CD14-positive monocyte (primary cell): ENCODE measurements around the gene RNGTT. TPM values are rescaled to one million over a fixed set of nuclear protein-coding genes. Genes with fewer than 3 reads are reported as not detected.

Experiments
- DNase-seq, 3 donors: peaks; one replicate each; pipeline ENCODE4 v3.0.0-alpha.2; 2011 to 2022
- H2AFZ ChIP-seq: 2 replicates; pipeline ENCODE4 v1.6.0; 2012; ENCODE audit warnings: mild to moderate bottlenecking, low read depth, low read length, inconsistent platforms; ENCODE audit not compliant: insufficient read depth, poor library complexity, severe bottlenecking
- H3K27ac ChIP-seq, 2 donors: 1 replicate in 1 of 2; 2 replicates in 1 of 2; pipeline ENCODE4 v1.5.1; 2012 to 2013; ENCODE audit warnings: low read length in 2 of 2, control low read depth in 1 of 2, inconsistent platforms in 1 of 2, low read depth in 1 of 2, mild to moderate bottlenecking in 1 of 2
- H3K27me3 ChIP-seq, 2 donors: one replicate each; pipeline versions ENCODE4 v1.6.0 to v1.6.1; 2011 to 2013; ENCODE audit warnings: low read length in 2 of 2; ENCODE audit not compliant: control insufficient read depth in 2 of 2, insufficient read depth in 2 of 2
- H3K36me3 ChIP-seq, 2 donors: replicated peaks in 1 of 2; 1 replicate in 1 of 2; 2 replicates in 1 of 2; pipeline versions ENCODE4 v1.5.1 to v1.6.1; 2012 to 2013; ENCODE audit warnings: low read length in 2 of 2, control low read depth in 1 of 2, inconsistent platforms in 1 of 2, mild to moderate bottlenecking in 1 of 2; ENCODE audit not compliant: insufficient read depth in 2 of 2, control insufficient read depth in 1 of 2
- H3K4me1 ChIP-seq, 2 donors: 1 replicate in 1 of 2; 2 replicates in 1 of 2; pipeline versions ENCODE4 v1.5.1 to v1.6.1; 2012 to 2013; ENCODE audit warnings: low read length in 2 of 2, control low read depth in 1 of 2, inconsistent platforms in 1 of 2, mild to moderate bottlenecking in 1 of 2, moderate library complexity in 1 of 2; ENCODE audit not compliant: insufficient read depth in 2 of 2, control insufficient read depth in 1 of 2
- H3K4me2 ChIP-seq: replicated peaks from 2 replicates; pipeline ENCODE3; 2012; ENCODE audit warnings: low read length, moderate library complexity, mild to moderate bottlenecking; ENCODE audit not compliant: poor library complexity, severe bottlenecking; ENCODE audit errors: extremely low read depth
- H3K4me3 ChIP-seq, 3 experiments: fragments of 200-600 bp in 1 of 3; sonication (generic) in 1 of 3; replicated peaks in 1 of 3; 1 replicate in 2 of 3; 2 replicates in 1 of 3; pipeline ENCODE4 v1.5.1; 2011 to 2013; ENCODE audit warnings: low read length in 3 of 3, mild to moderate bottlenecking in 3 of 3, control low read depth in 2 of 3, low read depth in 2 of 3, inconsistent platforms in 1 of 3, moderate library complexity in 1 of 3
- H3K79me2 ChIP-seq: 2 replicates; pipeline ENCODE4 v1.6.0; 2012; ENCODE audit warnings: mild to moderate bottlenecking, control low read depth, inconsistent platforms, low read length, moderate library complexity; ENCODE audit not compliant: insufficient read depth
- H3K9ac ChIP-seq: 2 replicates; pipeline ENCODE4 v1.6.0; 2017; ENCODE audit warnings: low read length, mild to moderate bottlenecking; ENCODE audit not compliant: insufficient read depth, poor library complexity, severe bottlenecking
- H3K9me3 ChIP-seq, 2 donors: replicated peaks in 1 of 2; 1 replicate in 1 of 2; 2 replicates in 1 of 2; pipeline versions ENCODE4 v1.5.1 to v1.6.1; 2012 to 2013; ENCODE audit warnings: low read length in 2 of 2, control low read depth in 1 of 2; ENCODE audit not compliant: control insufficient read depth in 1 of 2, insufficient read depth in 1 of 2
- H4K20me1 ChIP-seq: 2 replicates; pipeline ENCODE4 v1.6.0; 2012; ENCODE audit warnings: mild to moderate bottlenecking, low read length, control low read depth, moderate library complexity; ENCODE audit not compliant: insufficient read depth
- H3K27ac Mint-ChIP-seq, 7 donors: one replicate each; pipeline ENCODE4 v1.8.0; 2020; ENCODE audit warnings: mild to moderate bottlenecking in 7 of 7, mixed read lengths in 7 of 7, moderate library complexity in 6 of 7, inconsistent platforms in 2 of 7
- H3K27me3 Mint-ChIP-seq, 3 donors: one replicate each; pipeline ENCODE4 v1.8.0; 2021 to 2022; ENCODE audit warnings: low read depth in 3 of 3, mild to moderate bottlenecking in 3 of 3, mixed read lengths in 3 of 3, moderate library complexity in 3 of 3, inconsistent platforms in 1 of 3
- H3K36me3 Mint-ChIP-seq, 2 donors: one replicate each; pipeline ENCODE4 v1.8.0; 2020; ENCODE audit warnings: mixed read lengths in 2 of 2, inconsistent platforms in 1 of 2, mild to moderate bottlenecking in 1 of 2
- H3K4me1 Mint-ChIP-seq: one replicate; pipeline ENCODE4 v1.8.0; 2020; ENCODE audit warnings: mild to moderate bottlenecking, mixed read lengths
- H3K4me3 Mint-ChIP-seq, 2 donors: one replicate each; pipeline ENCODE4 v1.8.0; 2020; ENCODE audit warnings: mild to moderate bottlenecking in 2 of 2, mixed read lengths in 2 of 2, moderate library complexity in 1 of 2
- H3K9me3 Mint-ChIP-seq, 7 donors: one replicate each; pipeline ENCODE4 v1.8.0; 2020 to 2022; ENCODE audit warnings: mixed read lengths in 7 of 7, mild to moderate bottlenecking in 6 of 7, moderate library complexity in 6 of 7, inconsistent platforms in 2 of 7
- WGBS: methylation state at CpG from one replicate; pipeline ENCODE4 v1.1.5; 2013; ENCODE audit warnings: missing lambda C conversion rate; ENCODE audit not compliant: insufficient coverage; 5-methylcytosine and 5-hydroxymethylcytosine counted together
- intact Hi-C, 2 donors: fragments of 100-400 bp; cut with micrococcal nuclease; formaldehyde crosslinking; loops; one replicate each; pipeline versions ENCODE4 v1.15.0 to v1.15.1; 2023
- polyA plus RNA-seq, 3 donors: library from polyadenylated mRNA; depleted of rRNA in 1 of 3; unstranded in 2 of 3; stranded (reverse) in 1 of 3; fragments of 300-500 nt in 2 of 3; fragments of >200 nt in 1 of 3; fragmentation: Illumina TruSeq in 2 of 3; gene quantifications; 1 replicate in 2 of 3; 2 replicates in 1 of 3; pipeline ENCODE4 v1.2.3, GENCODE V29; 2012 to 2021
- TF ChIP-seq, protein P1 (sequence below): fragments of 200-600 bp; IDR thresholded peaks from one replicate; pipeline ENCODE4 v1.8.0; 2022; ENCODE audit warnings: antibody characterized with exemption, mild to moderate bottlenecking

Gene RNGTT
- polyA plus RNA-seq, 3 donors = 2.3 to 8.6 (median 5.8) TPM

- no peaks in the 10 kb centered on the region for H3K27me3 Mint-ChIP-seq
- WGBS = 100% methylated on average over 1 of the region's 3 CpGs
- H3K4me3 Mint-ChIP-seq = no peak overlapping the region
- no peaks in the 10 kb centered on the region for H4K20me1 ChIP-seq
- H3K4me2 ChIP-seq = no peak overlapping the region
- H3K36me3 ChIP-seq = no peaks in the 10 kb centered on the region
- no peak overlapping the region for H3K9ac ChIP-seq
- no peaks in the 10 kb centered on the region for H3K9me3 ChIP-seq
- peaks cover 0 to 5% (median under 1%) of the 10 kb centered on the region in 7 donors for H3K9me3 Mint-ChIP-seq
- H3K4me1 Mint-ChIP-seq = peaks cover 19% of the 10 kb centered on the region
- H3K4me3 ChIP-seq = no peak overlapping the region
- peaks cover 15 to 17% of the 10 kb centered on the region in 2 donors for H3K36me3 Mint-ChIP-seq
- no peaks in the 10 kb centered on the region for H3K27me3 ChIP-seq
- H3K27ac ChIP-seq = no peak overlapping the region
- peaks cover 9 to 10% of the 10 kb centered on the region in 2 donors for H3K4me1 ChIP-seq
- H3K27ac Mint-ChIP-seq = peak overlapping the region in 1 of 7 donors; percentile 4
- no peak for DNase-seq
- intact Hi-C loops = no loop called here
- H2AFZ ChIP-seq = no peak overlapping the region
- peaks cover 10% of the 10 kb centered on the region for H3K79me2 ChIP-seq
- TF ChIP-seq, protein P1, sequence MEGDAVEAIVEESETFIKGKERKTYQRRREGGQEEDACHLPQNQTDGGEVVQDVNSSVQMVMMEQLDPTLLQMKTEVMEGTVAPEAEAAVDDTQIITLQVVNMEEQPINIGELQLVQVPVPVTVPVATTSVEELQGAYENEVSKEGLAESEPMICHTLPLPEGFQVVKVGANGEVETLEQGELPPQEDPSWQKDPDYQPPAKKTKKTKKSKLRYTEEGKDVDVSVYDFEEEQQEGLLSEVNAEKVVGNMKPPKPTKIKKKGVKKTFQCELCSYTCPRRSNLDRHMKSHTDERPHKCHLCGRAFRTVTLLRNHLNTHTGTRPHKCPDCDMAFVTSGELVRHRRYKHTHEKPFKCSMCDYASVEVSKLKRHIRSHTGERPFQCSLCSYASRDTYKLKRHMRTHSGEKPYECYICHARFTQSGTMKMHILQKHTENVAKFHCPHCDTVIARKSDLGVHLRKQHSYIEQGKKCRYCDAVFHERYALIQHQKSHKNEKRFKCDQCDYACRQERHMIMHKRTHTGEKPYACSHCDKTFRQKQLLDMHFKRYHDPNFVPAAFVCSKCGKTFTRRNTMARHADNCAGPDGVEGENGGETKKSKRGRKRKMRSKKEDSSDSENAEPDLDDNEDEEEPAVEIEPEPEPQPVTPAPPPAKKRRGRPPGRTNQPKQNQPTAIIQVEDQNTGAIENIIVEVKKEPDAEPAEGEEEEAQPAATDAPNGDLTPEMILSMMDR = no peak
Observed at GRCh38 chr6:88913471-88913870, 49.9 kb downstream of the RNGTT start.

DNA sequence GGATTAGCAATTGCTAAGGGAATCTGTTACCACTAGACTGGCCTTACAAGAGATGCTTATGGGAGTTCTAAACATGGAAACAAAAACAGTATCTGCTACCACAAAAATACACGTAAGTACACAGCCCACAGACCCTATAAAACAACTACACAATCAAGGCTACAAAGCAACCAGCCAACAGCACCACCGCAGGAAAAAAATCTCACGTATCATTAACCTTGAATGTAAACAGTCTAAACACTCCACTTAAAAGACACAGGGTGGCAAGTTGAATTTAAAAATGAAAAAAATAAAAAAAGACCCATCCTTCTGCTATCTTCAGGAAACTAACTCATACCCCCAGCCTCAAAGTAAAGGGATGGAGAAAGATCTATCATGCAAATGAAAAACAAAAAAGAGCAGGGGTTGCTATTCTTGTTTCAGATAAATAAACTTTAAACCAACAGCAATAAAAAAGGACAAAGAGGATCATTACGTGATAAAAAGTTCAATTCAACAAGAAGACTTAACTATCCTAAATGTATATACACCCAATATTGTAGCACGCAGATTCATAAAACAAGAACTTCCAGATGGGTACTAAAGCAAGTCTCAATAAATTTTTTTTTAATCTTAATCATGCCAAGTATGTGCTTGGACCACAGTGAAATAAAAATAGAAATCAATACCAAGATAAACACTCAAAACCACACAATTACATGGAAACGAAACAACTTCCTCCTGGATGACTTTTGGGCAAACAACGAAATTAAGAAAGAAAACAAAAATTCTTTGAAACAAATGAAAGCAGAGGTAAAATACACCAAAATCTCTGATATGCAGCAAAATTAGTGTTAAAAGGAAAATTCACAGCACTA lies 52.3 kb downstream of the RNGTT start:
- no peak overlapping the region for H3K27ac Mint-ChIP-seq
- Histone ChIP-seq H3K36me3 (no peaks in the 10 kb centered on the region), H4K20me1 (no peaks in the 10 kb centered on the region), H3K27me3 (no peaks in the 10 kb centered on the region), H3K9ac (no peak overlapping the region), H3K9me3 (no peaks in the 10 kb centered on the region), H2AFZ (no peak overlapping the region), H3K4me1 (peaks cover 9 to 10% of the 10 kb centered on the region in 2 donors), H3K4me3 (no peak overlapping the region), H3K4me2 (no peak overlapping the region), H3K79me2 (peaks cover 10% of the 10 kb centered on the region), H3K27ac (no peak overlapping the region)
- peaks cover 19 to 21% of the 10 kb centered on the region in 2 donors for H3K36me3 Mint-ChIP-seq
- no CpG with 5 or more reads among the region's 7 CpGs for WGBS
- TF ChIP-seq, protein P1 = no peak
- H3K4me3 Mint-ChIP-seq = no peak overlapping the region
- H3K9me3 Mint-ChIP-seq = peaks cover 4 to 15% (median 5%) of the 10 kb centered on the region in 7 donors
- no peak for DNase-seq
- no peaks in the 10 kb centered on the region for H3K27me3 Mint-ChIP-seq
- peaks cover 23% of the 10 kb centered on the region for H3K4me1 Mint-ChIP-seq
- intact Hi-C loops = no loop called here
